Neural progenitor cell (in vitro differentiated cells): ENCODE measurements around the gene SRBD1.

ENCODE experiments used
- EZH2 ChIP-seq: fragments of 200-600 bp; sonication (generic); IDR thresholded peaks from 2 replicates; pipeline ENCODE4 v1.6.1; 2017; ENCODE audit warnings: antibody characterized with exemption, mild to moderate bottlenecking, moderate library complexity
- EZH2phosphoT487 ChIP-seq: fragments of 200-600 bp; sonication (generic); IDR thresholded peaks from 2 replicates; pipeline ENCODE4 v1.6.1; 2017; ENCODE audit warnings: antibody characterized with exemption
- TF ChIP-seq, protein P1 (sequence below): fragments of 200-600 bp; sonication (generic); IDR thresholded peaks from 2 replicates; pipeline ENCODE4 v1.5.1; 2017; ENCODE audit warnings: antibody characterized with exemption, mild to moderate bottlenecking

DNA sequence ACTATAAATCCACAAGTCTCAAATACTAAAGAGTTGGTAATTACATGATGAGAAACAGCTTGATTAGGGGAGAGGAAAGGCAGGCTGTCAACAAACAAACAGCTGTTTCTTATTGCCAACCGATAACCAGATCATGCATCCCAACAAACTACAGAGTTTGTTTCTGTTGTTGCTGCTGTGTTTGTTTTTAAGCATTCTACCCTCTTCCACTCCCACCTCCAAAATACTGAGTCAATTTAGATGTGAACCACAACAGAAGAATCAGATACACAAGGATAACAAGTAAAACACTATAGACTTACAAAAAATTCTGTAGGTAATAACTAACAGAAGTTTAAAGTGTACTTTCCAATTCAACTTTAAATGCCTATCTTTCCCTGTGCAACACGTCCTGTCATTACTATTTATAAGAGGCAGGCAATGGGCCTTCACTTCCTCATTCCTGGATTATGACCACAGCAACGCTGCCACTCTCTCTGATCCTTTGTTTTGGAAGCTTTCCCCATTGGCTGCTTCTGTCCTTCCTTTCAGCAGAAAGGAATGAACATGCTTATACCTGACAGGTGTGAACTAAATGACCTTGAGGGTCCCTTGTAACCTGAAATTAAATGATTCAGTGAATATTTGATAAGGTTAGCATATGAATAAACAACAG, 152.0 kb downstream of the SRBD1 start:
- TF ChIP-seq, protein P1, sequence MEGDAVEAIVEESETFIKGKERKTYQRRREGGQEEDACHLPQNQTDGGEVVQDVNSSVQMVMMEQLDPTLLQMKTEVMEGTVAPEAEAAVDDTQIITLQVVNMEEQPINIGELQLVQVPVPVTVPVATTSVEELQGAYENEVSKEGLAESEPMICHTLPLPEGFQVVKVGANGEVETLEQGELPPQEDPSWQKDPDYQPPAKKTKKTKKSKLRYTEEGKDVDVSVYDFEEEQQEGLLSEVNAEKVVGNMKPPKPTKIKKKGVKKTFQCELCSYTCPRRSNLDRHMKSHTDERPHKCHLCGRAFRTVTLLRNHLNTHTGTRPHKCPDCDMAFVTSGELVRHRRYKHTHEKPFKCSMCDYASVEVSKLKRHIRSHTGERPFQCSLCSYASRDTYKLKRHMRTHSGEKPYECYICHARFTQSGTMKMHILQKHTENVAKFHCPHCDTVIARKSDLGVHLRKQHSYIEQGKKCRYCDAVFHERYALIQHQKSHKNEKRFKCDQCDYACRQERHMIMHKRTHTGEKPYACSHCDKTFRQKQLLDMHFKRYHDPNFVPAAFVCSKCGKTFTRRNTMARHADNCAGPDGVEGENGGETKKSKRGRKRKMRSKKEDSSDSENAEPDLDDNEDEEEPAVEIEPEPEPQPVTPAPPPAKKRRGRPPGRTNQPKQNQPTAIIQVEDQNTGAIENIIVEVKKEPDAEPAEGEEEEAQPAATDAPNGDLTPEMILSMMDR: no peak
- TF ChIP-seq EZH2 (no peak), EZH2phosphoT487 (no peak)
